WTC11 (cell line): ENCODE measurements around the gene PCGF3. TPM values are rescaled to one million over a fixed set of nuclear protein-coding genes. Genes with fewer than 3 reads are reported as not detected.

Experiments
- ATAC-seq: fragments of 200-7000 bp; cut with Tn5 transposase; 2 replicates; pipeline ENCODE4 v1.10.0; 2021; ENCODE audit warnings: mild to moderate bottlenecking, moderate library complexity
- CTCF ChIA-PET: fragments of 300-600 bp; sonication (Branson Sonifier 250); formaldehyde crosslinking; loops from one replicate; lab custom pipeline; 2021; ENCODE audit warnings: antibody characterized with exemption; lab: Charles Lee
- POLR2A ChIA-PET: fragments of 350-600 bp; sonication (Branson Sonifier 250); formaldehyde crosslinking; loops from one replicate; lab custom pipeline; 2021; ENCODE audit warnings: antibody characterized with exemption; lab: Charles Lee
- DNase-seq: peaks from one replicate; pipeline ENCODE4 v3.0.0; 2021; ENCODE audit warnings: low spot score
- H3K27ac Mint-ChIP-seq: 2 replicates; pipeline ENCODE4 v1.8.0; 2021; ENCODE audit warnings: mixed read lengths
- H3K27me3 Mint-ChIP-seq: 2 replicates; pipeline ENCODE4 v1.8.0; 2021; ENCODE audit warnings: low read depth, mild to moderate bottlenecking, moderate library complexity, mixed read lengths
- H3K36me3 Mint-ChIP-seq: 2 replicates; pipeline ENCODE4 v1.8.0; 2021; ENCODE audit warnings: mixed read lengths
- H3K4me1 Mint-ChIP-seq: 2 replicates; pipeline ENCODE4 v1.8.0; 2022; ENCODE audit warnings: mixed read lengths
- H3K4me3 Mint-ChIP-seq: 2 replicates; pipeline ENCODE4 v1.8.0; 2021; ENCODE audit warnings: mild to moderate bottlenecking, moderate library complexity, mixed read lengths
- H3K9me3 Mint-ChIP-seq: 2 replicates; pipeline ENCODE4 v1.8.0; 2021; ENCODE audit warnings: mixed read lengths
- AFF4 ChIP-seq: sonication (generic); formaldehyde crosslinking; IDR thresholded peaks from 2 replicates; pipeline ENCODE4 v1.8.1; 2023; ENCODE audit warnings: mild to moderate bottlenecking, missing genetic modification reagents, borderline replicate concordance
- CDX4 ChIP-seq: fragments of 250-450 bp; sonication (Bioruptor Pico); IDR thresholded peaks from 2 replicates; pipeline ENCODE4 v1.9.0; 2021; ENCODE audit warnings: moderate library complexity, mild to moderate bottlenecking, inconsistent platforms, borderline replicate concordance
- CTCF ChIP-seq: fragments of 200-600 bp; IDR thresholded peaks from 2 replicates; pipeline ENCODE4 v1.8.0; 2022; ENCODE audit warnings: antibody characterized with exemption
- ESRRA ChIP-seq: sonication (generic); formaldehyde crosslinking; IDR thresholded peaks from 2 replicates; pipeline ENCODE4 v1.8.1; 2022; ENCODE audit warnings: mild to moderate bottlenecking, missing genetic modification reagents, borderline replicate concordance
- GABPB1 ChIP-seq: sonication (generic); formaldehyde crosslinking; IDR thresholded peaks from 2 replicates; pipeline ENCODE4 v1.8.1; 2023; ENCODE audit warnings: mild to moderate bottlenecking, missing genetic modification reagents
- IRF1 ChIP-seq: sonication (generic); formaldehyde crosslinking; IDR thresholded peaks from 2 replicates; pipeline ENCODE4 v1.8.0; 2023; ENCODE audit warnings: missing genetic modification reagents
- NFYB ChIP-seq: sonication (generic); formaldehyde crosslinking; conservative IDR thresholded peaks from 2 replicates; pipeline ENCODE4 v1.8.0; 2022; ENCODE audit warnings: low read depth, missing genetic modification reagents
- NR3C1 ChIP-seq: sonication (generic); formaldehyde crosslinking; conservative IDR thresholded peaks from 2 replicates; pipeline ENCODE4 v1.8.1; 2023; ENCODE audit warnings: low read depth, mild to moderate bottlenecking, missing genetic modification reagents
- PRDM15 ChIP-seq: sonication (generic); formaldehyde crosslinking; IDR thresholded peaks from 2 replicates; pipeline ENCODE4 v1.8.0; 2022; ENCODE audit warnings: missing genetic modification reagents
- PRRX2 ChIP-seq: fragments of 250-450 bp; sonication (Bioruptor Pico); IDR thresholded peaks from 2 replicates; pipeline ENCODE4 v1.8.0; 2021; ENCODE audit warnings: mild to moderate bottlenecking
- SMAD4 ChIP-seq: sonication (generic); formaldehyde crosslinking; IDR thresholded peaks from 2 replicates; pipeline ENCODE4 v1.8.0; 2022; ENCODE audit warnings: mild to moderate bottlenecking, missing genetic modification reagents
- total RNA-seq: library from RNA; stranded (reverse); gene quantifications from 3 replicates; pipeline ENCODE4 v1.2.3, GENCODE V29; 2021
- TF ChIP-seq, protein P1 (sequence below): sonication (generic); formaldehyde crosslinking; IDR thresholded peaks from 2 replicates; pipeline ENCODE4 v1.8.1; 2022; ENCODE audit warnings: missing genetic modification reagents, borderline replicate concordance
- TF ChIP-seq, protein P2 (sequence below): sonication (generic); formaldehyde crosslinking; IDR thresholded peaks from 2 replicates; pipeline ENCODE4 v1.8.1; 2022; ENCODE audit warnings: low read depth, missing genetic modification reagents, borderline replicate concordance
- TF ChIP-seq, protein P3 (sequence below): sonication (generic); formaldehyde crosslinking; IDR thresholded peaks from 2 replicates; pipeline ENCODE4 v1.8.1; 2023; ENCODE audit warnings: mild to moderate bottlenecking, missing genetic modification reagents
- TF ChIP-seq, protein P4 (sequence below): fragments of 250-450 bp; sonication (Bioruptor Pico); IDR thresholded peaks from 2 replicates; pipeline ENCODE4 v2.1.2; 2022; ENCODE audit warnings: mild to moderate bottlenecking, moderate library complexity

PCGF3 gene
- total RNA-seq, 1 experiment from 2014 or later: 65.7 TPM

DNA sequence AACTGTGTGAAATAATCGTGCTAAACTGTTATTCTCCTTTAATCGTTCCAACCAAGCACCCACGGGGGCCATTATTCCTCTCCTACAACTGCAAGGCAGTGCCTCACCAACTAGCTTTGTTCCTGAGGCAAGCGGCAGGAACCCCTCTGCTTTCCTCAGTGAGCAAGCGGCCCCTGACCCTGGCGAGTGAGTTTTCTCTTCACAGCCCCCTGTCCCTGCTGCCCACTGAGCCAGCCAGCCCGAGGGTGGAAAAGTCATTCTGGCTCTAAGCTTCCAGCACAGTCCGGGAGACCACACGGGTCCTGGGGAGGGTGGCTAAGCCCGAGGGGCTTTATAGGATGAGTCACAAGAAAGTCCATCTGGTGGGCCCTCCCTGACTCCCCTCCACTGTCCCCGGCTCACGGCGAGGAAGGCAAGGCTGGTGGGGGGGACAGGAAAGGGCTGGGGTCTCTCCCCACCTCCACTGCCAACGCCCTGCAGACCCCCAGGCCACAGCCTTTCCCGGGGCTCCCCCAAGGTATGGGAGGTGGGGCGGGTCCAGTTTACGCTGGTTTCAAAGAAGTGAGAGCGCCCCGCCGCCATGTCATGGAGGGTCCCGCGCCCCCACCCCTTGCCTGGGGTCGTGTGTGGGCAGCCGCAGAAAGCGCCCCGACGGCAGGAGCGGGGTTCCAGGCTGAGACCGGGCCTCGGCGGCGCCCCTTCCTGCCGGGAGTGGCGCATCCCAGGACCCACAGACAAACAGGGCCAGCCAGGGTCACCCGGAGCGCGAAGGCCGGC is 75.3 kb downstream of the PCGF3 start (continued):
- TF ChIP-seq, protein P1, sequence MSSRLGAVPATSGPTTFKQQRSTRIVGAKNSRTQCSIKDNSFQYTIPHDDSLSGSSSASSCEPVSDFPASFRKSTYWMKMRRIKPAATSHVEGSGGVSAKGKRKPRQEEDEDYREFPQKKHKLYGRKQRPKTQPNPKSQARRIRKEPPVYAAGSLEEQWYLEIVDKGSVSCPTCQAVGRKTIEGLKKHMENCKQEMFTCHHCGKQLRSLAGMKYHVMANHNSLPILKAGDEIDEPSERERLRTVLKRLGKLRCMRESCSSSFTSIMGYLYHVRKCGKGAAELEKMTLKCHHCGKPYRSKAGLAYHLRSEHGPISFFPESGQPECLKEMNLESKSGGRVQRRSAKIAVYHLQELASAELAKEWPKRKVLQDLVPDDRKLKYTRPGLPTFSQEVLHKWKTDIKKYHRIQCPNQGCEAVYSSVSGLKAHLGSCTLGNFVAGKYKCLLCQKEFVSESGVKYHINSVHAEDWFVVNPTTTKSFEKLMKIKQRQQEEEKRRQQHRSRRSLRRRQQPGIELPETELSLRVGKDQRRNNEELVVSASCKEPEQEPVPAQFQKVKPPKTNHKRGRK: no peak
- TF ChIP-seq, protein P2, sequence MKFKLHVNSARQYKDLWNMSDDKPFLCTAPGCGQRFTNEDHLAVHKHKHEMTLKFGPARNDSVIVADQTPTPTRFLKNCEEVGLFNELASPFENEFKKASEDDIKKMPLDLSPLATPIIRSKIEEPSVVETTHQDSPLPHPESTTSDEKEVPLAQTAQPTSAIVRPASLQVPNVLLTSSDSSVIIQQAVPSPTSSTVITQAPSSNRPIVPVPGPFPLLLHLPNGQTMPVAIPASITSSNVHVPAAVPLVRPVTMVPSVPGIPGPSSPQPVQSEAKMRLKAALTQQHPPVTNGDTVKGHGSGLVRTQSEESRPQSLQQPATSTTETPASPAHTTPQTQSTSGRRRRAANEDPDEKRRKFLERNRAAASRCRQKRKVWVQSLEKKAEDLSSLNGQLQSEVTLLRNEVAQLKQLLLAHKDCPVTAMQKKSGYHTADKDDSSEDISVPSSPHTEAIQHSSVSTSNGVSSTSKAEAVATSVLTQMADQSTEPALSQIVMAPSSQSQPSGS: no peak
- peak; percentile 75; the same call in 1 of the 2 replicates for TF ChIP-seq NR3C1

GRCh38 chr4:781493-782216 is 76.0 kb downstream of the PCGF3 start:
- DNase-seq: peak; percentile 99
- ChIA-PET POLR2A (interaction anchor here (1.2 to 2.1 kb wide), 3 partner anchors 13 to 38 kb away, joined by 3 to 14 read pairs (median 6); no protein-coding TSS in a partner anchor), CTCF (interaction anchor here (1.4 to 2.2 kb wide), 5 partner anchors 12 to 98 kb away, joined by 4 to 19 read pairs (median 11); no protein-coding TSS in a partner anchor)
- H3K36me3 Mint-ChIP-seq: peaks cover 38% of the 10 kb centered on the region
- ATAC-seq: peak; percentile 92
- H3K4me1 Mint-ChIP-seq: peaks cover 36% of the 10 kb centered on the region
- H3K4me3 Mint-ChIP-seq: peak overlapping the region; percentile 77
- H3K27me3 Mint-ChIP-seq: peaks cover 39% of the 10 kb centered on the region
- H3K27ac Mint-ChIP-seq: no peak overlapping the region
- H3K9me3 Mint-ChIP-seq: no peaks in the 10 kb centered on the region
- TF ChIP-seq, protein P3, sequence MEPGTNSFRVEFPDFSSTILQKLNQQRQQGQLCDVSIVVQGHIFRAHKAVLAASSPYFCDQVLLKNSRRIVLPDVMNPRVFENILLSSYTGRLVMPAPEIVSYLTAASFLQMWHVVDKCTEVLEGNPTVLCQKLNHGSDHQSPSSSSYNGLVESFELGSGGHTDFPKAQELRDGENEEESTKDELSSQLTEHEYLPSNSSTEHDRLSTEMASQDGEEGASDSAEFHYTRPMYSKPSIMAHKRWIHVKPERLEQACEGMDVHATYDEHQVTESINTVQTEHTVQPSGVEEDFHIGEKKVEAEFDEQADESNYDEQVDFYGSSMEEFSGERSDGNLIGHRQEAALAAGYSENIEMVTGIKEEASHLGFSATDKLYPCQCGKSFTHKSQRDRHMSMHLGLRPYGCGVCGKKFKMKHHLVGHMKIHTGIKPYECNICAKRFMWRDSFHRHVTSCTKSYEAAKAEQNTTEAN (CRISPR knock-in tag): no peak; the same call in 1 of the 2 replicates
- peak; percentile 22; the same call in 1 of the 2 replicates for TF ChIP-seq ESRRA (CRISPR knock-in tag)
- no peak for TF ChIP-seq CDX4 (CRISPR knock-in tag)
- no peak for TF ChIP-seq AFF4 (CRISPR knock-in tag)
- TF ChIP-seq, protein P4, sequence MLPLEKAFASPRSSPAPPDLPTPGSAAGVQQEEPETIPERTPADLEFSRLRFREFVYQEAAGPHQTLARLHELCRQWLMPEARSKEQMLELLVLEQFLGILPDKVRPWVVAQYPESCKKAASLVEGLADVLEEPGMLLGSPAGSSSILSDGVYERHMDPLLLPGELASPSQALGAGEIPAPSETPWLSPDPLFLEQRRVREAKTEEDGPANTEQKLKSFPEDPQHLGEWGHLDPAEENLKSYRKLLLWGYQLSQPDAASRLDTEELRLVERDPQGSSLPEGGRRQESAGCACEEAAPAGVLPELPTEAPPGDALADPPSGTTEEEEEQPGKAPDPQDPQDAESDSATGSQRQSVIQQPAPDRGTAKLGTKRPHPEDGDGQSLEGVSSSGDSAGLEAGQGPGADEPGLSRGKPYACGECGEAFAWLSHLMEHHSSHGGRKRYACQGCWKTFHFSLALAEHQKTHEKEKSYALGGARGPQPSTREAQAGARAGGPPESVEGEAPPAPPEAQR (CRISPR knock-in tag): no peak
- TF ChIP-seq GABPB1: peak; percentile 19; the same call in 1 of the 2 replicates
- TF ChIP-seq PRRX2 (CRISPR knock-in tag): no peak
- no peak for TF ChIP-seq IRF1
- no peak for TF ChIP-seq CTCF
- TF ChIP-seq PRDM15 (CRISPR knock-in tag): no peak
- TF ChIP-seq SMAD4: no peak
- TF ChIP-seq NFYB (CRISPR knock-in tag): peak; percentile 89
